ENCODE data around the gene ATP8A2.

- TF ChIP-seq, protein P1, sequence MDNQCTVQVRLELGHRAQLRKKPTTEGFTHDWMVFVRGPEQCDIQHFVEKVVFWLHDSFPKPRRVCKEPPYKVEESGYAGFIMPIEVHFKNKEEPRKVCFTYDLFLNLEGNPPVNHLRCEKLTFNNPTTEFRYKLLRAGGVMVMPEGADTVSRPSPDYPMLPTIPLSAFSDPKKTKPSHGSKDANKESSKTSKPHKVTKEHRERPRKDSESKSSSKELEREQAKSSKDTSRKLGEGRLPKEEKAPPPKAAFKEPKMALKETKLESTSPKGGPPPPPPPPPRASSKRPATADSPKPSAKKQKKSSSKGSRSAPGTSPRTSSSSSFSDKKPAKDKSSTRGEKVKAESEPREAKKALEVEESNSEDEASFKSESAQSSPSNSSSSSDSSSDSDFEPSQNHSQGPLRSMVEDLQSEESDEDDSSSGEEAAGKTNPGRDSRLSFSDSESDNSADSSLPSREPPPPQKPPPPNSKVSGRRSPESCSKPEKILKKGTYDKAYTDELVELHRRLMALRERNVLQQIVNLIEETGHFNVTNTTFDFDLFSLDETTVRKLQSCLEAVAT (IDR thresholded peaks at IDR 0.05), result no peak
- TF ChIP-seq POLR2AphosphoS5 (IDR thresholded peaks at IDR 0.05; ENCODE audit: low read length) (no peak), POLR2A (IDR thresholded peaks at IDR 0.05; ENCODE audit: low read depth, low read length) (no peak), EP300 (IDR thresholded peaks at IDR 0.05; ENCODE audit: borderline replicate concordance in 1 of 2, control insufficient read depth in 1 of 2, low read depth in 2 of 2, low read length in 2 of 2) (no peak), RBBP5 (conservative IDR thresholded peaks at IDR 0.05) (no peak)
Measured at GRCh38 chr13:25409938-25410337, 38.2 kb downstream of the ATP8A2 start.

All from GM12878 (cell line).